Type B pancreatic cell (in vitro differentiated cells): ENCODE measurements around the gene BEST1. TPM values are rescaled to one million over a fixed set of nuclear protein-coding genes. Genes with fewer than 3 reads are reported as not detected.

Experiments used
- DNase-seq: peaks from one replicate; pipeline ENCODE4 v3.0.0; 2021; ENCODE audit warnings: mixed read lengths; ENCODE audit not compliant: unreplicated experiment; ENCODE audit errors: extremely low spot score
- H3K27ac Mint-ChIP-seq: 2 replicates; pipeline ENCODE4 v1.8.0; 2021; ENCODE audit warnings: mild to moderate bottlenecking, mixed read lengths
- H3K27me3 Mint-ChIP-seq: 2 replicates; pipeline ENCODE4 v1.8.0; 2021; ENCODE audit warnings: mixed read lengths
- H3K36me3 Mint-ChIP-seq: 2 replicates; pipeline ENCODE4 v1.8.0; 2021; ENCODE audit warnings: mixed read lengths
- H3K4me1 Mint-ChIP-seq: one replicate; pipeline ENCODE4 v1.8.0; 2021; ENCODE audit warnings: mixed read lengths; ENCODE audit not compliant: unreplicated experiment
- H3K4me3 Mint-ChIP-seq: 2 replicates; pipeline ENCODE4 v1.8.0; 2021; ENCODE audit warnings: mild to moderate bottlenecking, mixed read lengths
- H3K9me3 Mint-ChIP-seq: 2 replicates; pipeline ENCODE4 v1.8.0; 2021; ENCODE audit warnings: mixed read lengths
- CTCF ChIP-seq: fragments of 200-600 bp; sonication (generic); conservative IDR thresholded peaks from 2 replicates; pipeline ENCODE4 v1.5.0; 2021; ENCODE audit warnings: antibody characterized with exemption, mild to moderate bottlenecking
- total RNA-seq: library from RNA; stranded (reverse); gene quantifications from 2 replicates; pipeline ENCODE4 v1.2.1, GENCODE V29; 2021; ENCODE audit warnings: low replicate concordance

Gene BEST1
- total RNA-seq, 1 donor from 2014 or later, result 0.31 TPM

- no peaks in the 10 kb centered on the region for H3K36me3 Mint-ChIP-seq
- no peaks in the 10 kb centered on the region for H3K27me3 Mint-ChIP-seq
- no peak overlapping the region for H3K4me3 Mint-ChIP-seq
- DNase-seq, result no peak
- H3K4me1 Mint-ChIP-seq, result peaks cover 21% of the 10 kb centered on the region
- no peak for TF ChIP-seq CTCF
- no peak overlapping the region for H3K27ac Mint-ChIP-seq
- H3K9me3 Mint-ChIP-seq, result no peaks in the 10 kb centered on the region
Observed at GRCh38 chr11:61978703-61979661, 28.8 kb downstream of the BEST1 start.

GRCh38 chr11:61980783-61981541, 30.8 kb downstream of the BEST1 start:
- no peak overlapping the region for H3K4me3 Mint-ChIP-seq
- H3K4me1 Mint-ChIP-seq, result peaks cover 17% of the 10 kb centered on the region
- H3K36me3 Mint-ChIP-seq, result peaks cover 2% of the 10 kb centered on the region
- H3K27me3 Mint-ChIP-seq, result no peaks in the 10 kb centered on the region
- TF ChIP-seq CTCF, result no peak
- H3K9me3 Mint-ChIP-seq, result peaks cover 2% of the 10 kb centered on the region
- peak overlapping the region; percentile 70 for H3K27ac Mint-ChIP-seq
- no peak for DNase-seq

GRCh38 chr11:61983419-61983818, 33.3 kb downstream of the BEST1 start:
- Mint-ChIP-seq H3K27me3 (no peaks in the 10 kb centered on the region), H3K27ac (no peak overlapping the region), H3K36me3 (peaks cover 6% of the 10 kb centered on the region), H3K9me3 (peaks cover 7% of the 10 kb centered on the region), H3K4me3 (no peak overlapping the region), H3K4me1 (peaks cover 20% of the 10 kb centered on the region)
- no peak for DNase-seq
- no peak for TF ChIP-seq CTCF

GRCh38 chr11:61985869-61986268, 35.7 kb downstream of the BEST1 start:
- Mint-ChIP-seq H3K9me3 (peaks cover 7% of the 10 kb centered on the region), H3K27me3 (no peaks in the 10 kb centered on the region), H3K27ac (peak overlapping the region; percentile 78), H3K36me3 (peaks cover 7% of the 10 kb centered on the region), H3K4me3 (peak overlapping the region; percentile 64), H3K4me1 (peaks cover 16% of the 10 kb centered on the region)
- no peak for TF ChIP-seq CTCF
- no peak for DNase-seq

GRCh38 chr11:61994981-61995380, 44.8 kb downstream of the BEST1 start:
- peaks cover 5% of the 10 kb centered on the region for H3K4me1 Mint-ChIP-seq
- H3K27ac Mint-ChIP-seq, result no peak overlapping the region
- DNase-seq, result no peak
- no peaks in the 10 kb centered on the region for H3K27me3 Mint-ChIP-seq
- H3K4me3 Mint-ChIP-seq, result no peak overlapping the region
- H3K9me3 Mint-ChIP-seq, result peaks cover 7% of the 10 kb centered on the region
- peaks cover 11% of the 10 kb centered on the region for H3K36me3 Mint-ChIP-seq
- no peak for TF ChIP-seq CTCF
